Adrenal gland (tissue), 12 donors: ENCODE results near the gene BCL2. TPM values are rescaled to one million over a fixed set of nuclear protein-coding genes. Genes with fewer than 3 reads are reported as not detected.

Experiments
- DNase-seq, 7 donors: peaks; one replicate each; pipeline ENCODE4 v3.0.0-alpha.2; 2019 to 2020
- H3K27ac ChIP-seq, 5 donors: fragments of 200-600 bp; sonication (generic) in 4 of 5; 1 replicate in 3 of 5; 2 replicates in 2 of 5; pipeline versions ENCODE4 v1.5.1 to v1.8.0; 2016 to 2020; ENCODE audit warnings: mild to moderate bottlenecking in 1 of 5
- H3K27me3 ChIP-seq: fragments of 200-600 bp; 2 replicates; pipeline ENCODE4 v1.8.0; 2021
- H3K36me3 ChIP-seq, 2 donors: fragments of 200-600 bp; replicated peaks in 1 of 2; 1 replicate in 1 of 2; 2 replicates in 1 of 2; pipeline versions ENCODE4 v1.5.1 to v1.8.0; 2018 to 2022
- H3K4me1 ChIP-seq, 2 donors: fragments of 200-600 bp; replicated peaks in 1 of 2; 1 replicate in 1 of 2; 2 replicates in 1 of 2; pipeline versions ENCODE4 v1.5.1 to v1.8.0; 2018 to 2021
- H3K4me3 ChIP-seq, 4 donors: fragments of 200-600 bp; sonication (generic) in 3 of 4; one replicate each; pipeline ENCODE4 v1.5.1; 2016 to 2018
- H3K9me3 ChIP-seq, 3 donors: fragments of 200-600 bp; sonication (generic) in 1 of 3; replicated peaks in 1 of 3; 1 replicate in 2 of 3; 2 replicates in 1 of 3; pipeline versions ENCODE4 v1.5.1 to v1.8.0; 2016 to 2021
- POLR2A ChIP-seq, 2 donors: fragments of 450-650 bp; IDR thresholded peaks; one replicate each; pipeline ENCODE4 v1.6.1; 2017; ENCODE audit warnings: antibody characterized with exemption in 2 of 2, mild to moderate bottlenecking in 2 of 2, moderate library complexity in 1 of 2
- WGBS, 4 donors: extraction: QIAGEN DNeasy Blood & Tissue Kit in 2 of 4; methylation state at CpG; one replicate each; pipeline versions ENCODE4 v1.1.5 to v1.1.7; 2013 to 2017; 5-methylcytosine and 5-hydroxymethylcytosine counted together
- intact Hi-C, 2 donors: fragments of 100-400 bp; cut with DNase I; formaldehyde crosslinking; loops; one replicate each; pipeline versions ENCODE4 v1.14.1 to v1.15.0; 2022 to 2023
- polyA plus RNA-seq, 3 donors: library from polyadenylated mRNA; stranded (reverse); fragments of 200-250 nt in 2 of 3; fragments of 350-450 nt in 1 of 3; fragmentation: Illumina TruSeq in 1 of 3; extraction: RNeasy Lipid Tissue Mini Kit (QIAGEN cat#74804) in 1 of 3; gene quantifications; one replicate each; pipeline ENCODE4 v1.2.3, GENCODE V29; 2013 to 2014
- total RNA-seq, 9 donors: library from RNA; depleted of rRNA in 4 of 9; stranded (reverse); fragments of >200 nt in 4 of 9; fragments of 120-200 nt in 1 of 9; fragmentation: NEBNext Ultra II Directional in 1 of 9; extraction: Animal tissue kit (Norgen Biotek cat#: 25700) in 1 of 9; gene quantifications; one replicate each; pipeline versions ENCODE4 v1.1.0 to v1.2.4, GENCODE V29; 2013 to 2023
- TF ChIP-seq, protein P1 (sequence below), 6 experiments: fragments of 450-650 bp in 4 of 6; fragments of 200-600 bp in 2 of 6; sonication (generic) in 1 of 6; IDR thresholded peaks; 1 replicate in 5 of 6; 2 replicates in 1 of 6; pipeline versions ENCODE4 v1.5.1 to v1.8.0; 2016 to 2021; ENCODE audit warnings: antibody characterized with exemption in 6 of 6, mild to moderate bottlenecking in 2 of 6, moderate library complexity in 1 of 6
- donor health status: healthy with polysubstance abuse.
- donor health status: Bipolar disorder and iron deficiency.
- donor health status: DM: yes; HTN: yes; CAD: no.
- donor health status: DM: no; HTN: no; CAD: no.
- donor health status: DM: no; HTN: no; CAD: no.
- donor health status: DM: yes; HTN: yes; CAD: no.

Gene BCL2
- total and polyA plus RNA-seq, 12 donors: 0.85 to 7.7 (median 3.4) TPM

DNA sequence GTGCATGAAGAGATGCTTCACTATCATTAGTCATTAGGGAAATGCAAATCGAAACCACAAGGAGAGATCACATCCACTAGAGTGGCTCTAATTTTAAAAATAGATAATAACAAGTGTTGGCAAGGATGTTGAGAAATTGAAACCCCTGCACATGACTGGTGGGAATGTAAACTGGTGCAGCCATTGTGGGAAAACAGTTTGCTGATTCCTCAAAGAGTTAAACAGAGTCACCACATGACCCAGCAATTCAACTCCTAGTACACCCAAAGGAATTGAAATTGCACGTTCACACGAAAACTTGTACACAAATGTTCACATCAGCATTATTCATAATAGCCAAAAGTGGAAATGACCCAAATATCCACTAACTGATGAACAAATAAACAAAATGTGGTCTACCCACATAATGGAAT lies 179.5 kb downstream of the BCL2 start:
- H3K4me3 ChIP-seq: no peak overlapping the region
- intact Hi-C loops: no loop called here
- no peaks in the 10 kb centered on the region for H3K9me3 ChIP-seq
- no peak for DNase-seq
- 70 to 93% (median 85%) methylated on average over 3 of the region's 3 CpGs for WGBS, 4 donors
- H3K36me3 ChIP-seq: no peaks in the 10 kb centered on the region
- TF ChIP-seq POLR2A (IDR thresholded peaks at IDR 0.05): no peak
- TF ChIP-seq, protein P1, sequence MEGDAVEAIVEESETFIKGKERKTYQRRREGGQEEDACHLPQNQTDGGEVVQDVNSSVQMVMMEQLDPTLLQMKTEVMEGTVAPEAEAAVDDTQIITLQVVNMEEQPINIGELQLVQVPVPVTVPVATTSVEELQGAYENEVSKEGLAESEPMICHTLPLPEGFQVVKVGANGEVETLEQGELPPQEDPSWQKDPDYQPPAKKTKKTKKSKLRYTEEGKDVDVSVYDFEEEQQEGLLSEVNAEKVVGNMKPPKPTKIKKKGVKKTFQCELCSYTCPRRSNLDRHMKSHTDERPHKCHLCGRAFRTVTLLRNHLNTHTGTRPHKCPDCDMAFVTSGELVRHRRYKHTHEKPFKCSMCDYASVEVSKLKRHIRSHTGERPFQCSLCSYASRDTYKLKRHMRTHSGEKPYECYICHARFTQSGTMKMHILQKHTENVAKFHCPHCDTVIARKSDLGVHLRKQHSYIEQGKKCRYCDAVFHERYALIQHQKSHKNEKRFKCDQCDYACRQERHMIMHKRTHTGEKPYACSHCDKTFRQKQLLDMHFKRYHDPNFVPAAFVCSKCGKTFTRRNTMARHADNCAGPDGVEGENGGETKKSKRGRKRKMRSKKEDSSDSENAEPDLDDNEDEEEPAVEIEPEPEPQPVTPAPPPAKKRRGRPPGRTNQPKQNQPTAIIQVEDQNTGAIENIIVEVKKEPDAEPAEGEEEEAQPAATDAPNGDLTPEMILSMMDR (IDR thresholded peaks at IDR 0.05): no peak
- H3K27ac ChIP-seq: no peak overlapping the region
- H3K27me3 ChIP-seq: no peaks in the 10 kb centered on the region
- H3K4me1 ChIP-seq: peaks cover 0 to 5% of the 10 kb centered on the region in 2 donors

DNA sequence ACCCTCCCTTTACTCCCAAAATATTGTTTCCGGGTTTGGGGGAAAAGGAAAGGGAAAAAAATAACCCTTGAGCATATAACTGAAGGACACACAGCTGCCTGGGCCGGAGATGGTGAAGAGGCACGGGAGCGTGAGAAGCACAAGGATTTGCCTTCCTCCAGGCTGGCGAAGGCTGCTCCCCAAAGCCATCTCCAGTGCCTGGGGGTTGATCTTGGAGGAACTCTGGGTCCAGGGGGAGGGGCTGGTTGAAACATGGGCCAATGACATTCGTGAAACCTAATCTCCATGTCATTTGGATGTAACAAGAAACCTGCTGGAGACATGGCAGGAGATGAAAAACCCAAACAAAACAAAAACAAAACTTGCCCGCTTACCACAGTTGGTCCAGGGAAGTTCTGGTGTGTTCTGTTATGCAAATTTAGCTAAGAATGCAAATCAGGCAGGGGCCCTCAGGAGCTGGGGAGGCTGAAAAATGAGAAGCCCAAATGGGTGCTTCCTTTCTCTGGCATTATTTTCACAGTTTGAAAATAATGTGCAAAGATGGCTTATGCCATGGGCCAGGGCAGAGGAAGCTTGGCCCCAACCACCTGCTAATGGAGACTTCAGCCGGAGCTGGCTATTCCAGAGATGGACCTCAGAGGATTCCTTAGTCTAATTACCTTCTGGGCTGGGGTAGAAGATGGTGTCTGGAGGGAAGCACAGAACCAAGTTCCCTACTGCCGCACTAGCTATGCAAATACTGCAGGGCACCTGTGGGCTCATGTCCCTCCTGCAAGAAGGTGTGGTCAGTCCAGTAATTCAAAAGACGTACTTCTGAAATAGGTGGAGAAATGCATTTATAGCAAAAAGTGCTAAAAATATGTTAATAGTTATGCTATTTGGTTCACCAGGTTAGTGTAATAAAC lies 180.9 kb downstream of the BCL2 start:
- 65 to 79% (median 72%) methylated on average over 10 of the region's 10 CpGs for WGBS, 4 donors
- Histone ChIP-seq H3K27me3 (no peaks in the 10 kb centered on the region), H3K36me3 (no peaks in the 10 kb centered on the region), H3K4me3 (no peak overlapping the region), H3K27ac (no peak overlapping the region), H3K9me3 (no peaks in the 10 kb centered on the region), H3K4me1 (peaks cover 0 to 5% of the 10 kb centered on the region in 2 donors)
- intact Hi-C loops: loop anchor here (10.0 kb wide), 2 partner anchors 114 to 306 kb away; no protein-coding TSS in a partner anchor
- no peak for TF ChIP-seq POLR2A (IDR thresholded peaks at IDR 0.05)
- TF ChIP-seq, protein P1 (IDR thresholded peaks at IDR 0.05): no peak
- DNase-seq: no peak

DNA sequence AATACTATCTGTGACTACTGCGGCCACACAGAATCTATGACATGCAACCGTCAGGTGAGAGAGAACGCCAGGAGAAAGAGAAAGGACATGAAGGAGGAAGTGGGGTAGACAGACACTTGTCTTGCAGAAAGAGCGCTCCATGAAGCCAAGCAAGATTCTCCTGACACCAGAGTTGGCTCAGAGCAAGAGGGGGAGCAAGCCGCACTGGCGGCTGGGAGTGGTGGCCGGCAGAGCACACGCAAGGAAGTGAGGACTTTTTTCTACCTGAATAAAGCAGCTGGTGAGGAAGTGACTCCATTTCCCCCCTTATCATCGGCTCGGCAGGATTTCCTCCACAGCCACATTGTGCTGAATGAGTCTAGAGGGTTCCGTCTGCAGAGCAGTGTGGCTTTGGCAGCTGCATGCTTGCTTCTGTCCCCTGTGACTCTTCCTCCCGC lies 181.6 kb downstream of the BCL2 start:
- H3K27me3 ChIP-seq: no peaks in the 10 kb centered on the region
- TF ChIP-seq, protein P1 (IDR thresholded peaks at IDR 0.05): no peak
- no peak for TF ChIP-seq POLR2A (IDR thresholded peaks at IDR 0.05)
- WGBS, 4 donors: 66 to 75% (median 67%) methylated on average over 12 of the region's 12 CpGs
- H3K4me3 ChIP-seq: no peak overlapping the region
- peaks cover 0 to 5% of the 10 kb centered on the region in 2 donors for H3K4me1 ChIP-seq
- intact Hi-C loops: loop anchor here (10.0 kb wide), 2 partner anchors 113 to 307 kb away; no protein-coding TSS in a partner anchor
- no peaks in the 10 kb centered on the region for H3K36me3 ChIP-seq
- H3K27ac ChIP-seq: no peak overlapping the region
- peak in 3 of 7 donors; percentile 23 to 58 (median 29) for DNase-seq
- H3K9me3 ChIP-seq: no peaks in the 10 kb centered on the region

DNA sequence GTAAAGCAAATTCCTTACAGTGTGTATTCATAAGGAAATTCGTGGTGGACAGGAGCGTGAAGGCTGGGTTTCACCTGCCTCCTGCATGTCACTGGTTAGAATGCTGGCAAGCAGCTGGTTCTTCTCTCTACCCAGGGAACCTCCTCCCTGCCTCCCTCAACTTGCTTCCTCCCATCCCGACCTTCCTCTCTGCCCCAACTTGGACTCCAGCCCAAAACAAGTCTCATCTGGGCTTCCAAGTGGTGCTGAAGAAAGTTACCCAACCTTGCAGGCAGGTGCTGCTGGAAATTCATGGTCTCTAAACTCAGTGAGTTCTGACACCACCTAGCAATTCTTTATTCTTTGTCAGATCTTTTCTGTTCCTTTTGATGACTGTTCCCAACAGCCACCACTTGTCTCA lies 184.5 kb downstream of the BCL2 start:
- Histone ChIP-seq H3K4me1 (no peaks in the 10 kb centered on the region), H3K9me3 (no peaks in the 10 kb centered on the region), H3K36me3 (no peaks in the 10 kb centered on the region), H3K27me3 (no peaks in the 10 kb centered on the region), H3K27ac (no peak overlapping the region), H3K4me3 (no peak overlapping the region)
- WGBS, 4 donors: 65 to 74% (median 70%) methylated on average over 3 of the region's 3 CpGs
- intact Hi-C loops: loop anchor here (10.0 kb wide), 2 partner anchors 110 to 310 kb away; no protein-coding TSS in a partner anchor
- DNase-seq: no peak
- TF ChIP-seq, protein P1 (IDR thresholded peaks at IDR 0.05): no peak
